ENCODE data around the gene TMC7.

GRCh38 chr16:19092653-19093410, 109.1 kb downstream of the TMC7 start:
- TF ChIP-seq YY1 (IDR thresholded peaks at IDR 0.05; ENCODE audit: insufficient read depth, insufficient read length) (no peak), SUZ12 (IDR thresholded peaks at IDR 0.05; ENCODE audit: extremely low read depth, insufficient read depth, insufficient read length) (no peak), ZNF274 (IDR thresholded peaks at IDR 0.05; ENCODE audit: low read depth, low read length) (no peak)
